Prostate gland (tissue), 2 donors: ENCODE results near the gene PAMR1. TPM values are rescaled to one million over a fixed set of nuclear protein-coding genes. Genes with fewer than 3 reads are reported as not detected.

Experiments
- DNase-seq: peaks from one replicate; pipeline ENCODE4 v3.0.0-alpha.2; 2019; ENCODE audit warnings: low spot score
- H3K27ac ChIP-seq, 2 donors: fragments of 200-600 bp; sonication (generic); 2 replicates each; pipeline ENCODE4 v1.5.1; 2017 to 2019
- H3K27me3 ChIP-seq: fragments of 200-600 bp; sonication (generic); replicated peaks from 2 replicates; pipeline ENCODE4 v1.5.1; 2019; ENCODE audit not compliant: insufficient read depth
- H3K36me3 ChIP-seq, 2 donors: fragments of 200-600 bp; sonication (generic); 1 replicate in 1 of 2; 2 replicates in 1 of 2; pipeline versions ENCODE4 v1.5.1 to v1.8.1; 2017 to 2019
- H3K4me1 ChIP-seq: fragments of 200-600 bp; sonication (generic); replicated peaks from 2 replicates; pipeline ENCODE4 v1.5.1; 2019
- H3K4me3 ChIP-seq, 2 donors: fragments of 200-600 bp; sonication (generic); 2 replicates each; pipeline ENCODE4 v1.5.1; 2017 to 2019
- H3K9me3 ChIP-seq: fragments of 200-600 bp; sonication (generic); 2 replicates; pipeline ENCODE4 v1.5.1; 2017
- POLR2A ChIP-seq: fragments of 450-650 bp; IDR thresholded peaks from one replicate; pipeline ENCODE4 v1.6.1; 2016; ENCODE audit warnings: antibody characterized with exemption, mild to moderate bottlenecking
- POLR2AphosphoS5 ChIP-seq: sonication (generic); formaldehyde crosslinking; IDR thresholded peaks from one replicate; pipeline ENCODE4 v1.6.1; 2017; ENCODE audit warnings: antibody characterized with exemption
- WGBS: methylation state at CpG from one replicate; pipeline ENCODE4 v1.1.5; 2018; 5-methylcytosine and 5-hydroxymethylcytosine counted together
- intact Hi-C: fragments of 100-400 bp; cut with DNase I; formaldehyde crosslinking; loops from one replicate; pipeline ENCODE4 v1.14.2; 2022
- total RNA-seq, 2 donors: library from RNA; depleted of rRNA; stranded (reverse); fragments of >200 nt; gene quantifications; one replicate each; pipeline ENCODE4 v1.1.0, GENCODE V29; 2016
- TF ChIP-seq, protein P1 (sequence below), 4 experiments: fragments of 200-600 bp in 2 of 4; fragments of 450-650 bp in 2 of 4; sonication (generic) in 2 of 4; IDR thresholded peaks; 1 replicate in 3 of 4; 2 replicates in 1 of 4; pipeline ENCODE4 v1.5.1; 2016 to 2019; ENCODE audit warnings: antibody characterized with exemption in 4 of 4, mild to moderate bottlenecking in 2 of 4, moderate library complexity in 2 of 4

The PAMR1 gene
- total RNA-seq, 2 donors from 2014 or later, result 2.5 to 6.5 TPM

GRCh38 chr11:35566181-35566580 lies 40.8 kb upstream of the PAMR1 start:
- no peaks in the 10 kb centered on the region for H3K36me3 ChIP-seq
- H3K27me3 ChIP-seq, result no peaks in the 10 kb centered on the region
- no peaks in the 10 kb centered on the region for H3K9me3 ChIP-seq
- no peak for DNase-seq
- TF ChIP-seq POLR2AphosphoS5, result no peak
- no peak for TF ChIP-seq POLR2A
- TF ChIP-seq, protein P1, sequence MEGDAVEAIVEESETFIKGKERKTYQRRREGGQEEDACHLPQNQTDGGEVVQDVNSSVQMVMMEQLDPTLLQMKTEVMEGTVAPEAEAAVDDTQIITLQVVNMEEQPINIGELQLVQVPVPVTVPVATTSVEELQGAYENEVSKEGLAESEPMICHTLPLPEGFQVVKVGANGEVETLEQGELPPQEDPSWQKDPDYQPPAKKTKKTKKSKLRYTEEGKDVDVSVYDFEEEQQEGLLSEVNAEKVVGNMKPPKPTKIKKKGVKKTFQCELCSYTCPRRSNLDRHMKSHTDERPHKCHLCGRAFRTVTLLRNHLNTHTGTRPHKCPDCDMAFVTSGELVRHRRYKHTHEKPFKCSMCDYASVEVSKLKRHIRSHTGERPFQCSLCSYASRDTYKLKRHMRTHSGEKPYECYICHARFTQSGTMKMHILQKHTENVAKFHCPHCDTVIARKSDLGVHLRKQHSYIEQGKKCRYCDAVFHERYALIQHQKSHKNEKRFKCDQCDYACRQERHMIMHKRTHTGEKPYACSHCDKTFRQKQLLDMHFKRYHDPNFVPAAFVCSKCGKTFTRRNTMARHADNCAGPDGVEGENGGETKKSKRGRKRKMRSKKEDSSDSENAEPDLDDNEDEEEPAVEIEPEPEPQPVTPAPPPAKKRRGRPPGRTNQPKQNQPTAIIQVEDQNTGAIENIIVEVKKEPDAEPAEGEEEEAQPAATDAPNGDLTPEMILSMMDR (IDR thresholded peaks at IDR 0.05), result no peak
- H3K4me1 ChIP-seq, result no peaks in the 10 kb centered on the region
- WGBS, result 66% methylated on average over 4 of the region's 4 CpGs
- no peak overlapping the region for H3K4me3 ChIP-seq
- intact Hi-C loops, result no loop called here
- no peak overlapping the region for H3K27ac ChIP-seq

GRCh38 chr11:35564245-35564595 lies 38.8 kb upstream of the PAMR1 start:
- no peak for TF ChIP-seq POLR2AphosphoS5
- TF ChIP-seq, protein P1 (IDR thresholded peaks at IDR 0.05), result no peak
- TF ChIP-seq POLR2A, result no peak
- WGBS, result 56% methylated on average over 4 of the region's 4 CpGs

DNA sequence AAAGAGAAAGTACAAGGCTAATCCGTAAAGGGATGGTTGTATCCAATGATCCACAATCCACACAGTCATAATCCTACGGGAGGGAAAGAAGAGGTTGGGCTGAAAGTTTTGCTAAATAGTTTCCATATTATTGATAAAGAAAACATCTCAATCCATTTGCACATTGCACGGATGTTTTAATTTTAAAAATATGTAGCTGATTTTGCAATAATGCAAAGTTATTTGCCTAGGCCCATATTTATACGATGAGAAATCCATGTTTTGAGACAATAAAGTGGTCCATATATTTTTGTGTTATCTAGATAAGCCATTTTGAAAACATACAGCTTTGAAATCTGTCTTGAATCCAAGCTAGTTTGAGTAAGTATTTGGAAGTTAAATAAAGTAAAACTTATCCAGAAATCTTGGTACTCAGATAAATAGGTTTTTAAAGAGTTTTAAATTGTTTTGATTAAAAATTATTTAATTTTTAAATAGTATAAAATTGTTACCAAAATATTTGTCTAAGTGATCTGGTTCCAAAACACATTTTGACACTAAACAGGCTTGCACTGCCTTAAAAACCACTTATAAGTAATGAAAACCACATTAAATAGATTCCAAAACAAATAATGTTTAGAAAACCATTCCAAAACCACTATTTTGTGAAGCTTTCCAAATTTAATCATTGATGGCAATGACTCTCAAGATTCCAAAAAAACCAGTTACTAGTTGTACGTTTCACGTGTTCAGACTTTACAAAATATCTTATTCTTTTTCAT lies 38.2 kb upstream of the PAMR1 start:
- TF ChIP-seq POLR2AphosphoS5 (no peak), POLR2A (no peak)
- TF ChIP-seq, protein P1 (IDR thresholded peaks at IDR 0.05), result no peak
- H3K36me3 ChIP-seq, result no peaks in the 10 kb centered on the region
- H3K9me3 ChIP-seq, result no peaks in the 10 kb centered on the region
- no peaks in the 10 kb centered on the region for H3K27me3 ChIP-seq
- WGBS, result 41% methylated on average over 6 of the region's 6 CpGs
- no peaks in the 10 kb centered on the region for H3K4me1 ChIP-seq
- intact Hi-C loops, result no loop called here
- H3K4me3 ChIP-seq, result no peak overlapping the region
- no peak for DNase-seq
- no peak overlapping the region for H3K27ac ChIP-seq

More at GRCh38 chr11:35564245-35564595, 38.8 kb upstream of the PAMR1 start:
- Histone ChIP-seq H3K27ac (no peak overlapping the region), H3K9me3 (no peaks in the 10 kb centered on the region), H3K36me3 (no peaks in the 10 kb centered on the region), H3K4me1 (no peaks in the 10 kb centered on the region), H3K27me3 (no peaks in the 10 kb centered on the region), H3K4me3 (no peak overlapping the region)
- DNase-seq, result no peak
- intact Hi-C loops, result no loop called here

DNA sequence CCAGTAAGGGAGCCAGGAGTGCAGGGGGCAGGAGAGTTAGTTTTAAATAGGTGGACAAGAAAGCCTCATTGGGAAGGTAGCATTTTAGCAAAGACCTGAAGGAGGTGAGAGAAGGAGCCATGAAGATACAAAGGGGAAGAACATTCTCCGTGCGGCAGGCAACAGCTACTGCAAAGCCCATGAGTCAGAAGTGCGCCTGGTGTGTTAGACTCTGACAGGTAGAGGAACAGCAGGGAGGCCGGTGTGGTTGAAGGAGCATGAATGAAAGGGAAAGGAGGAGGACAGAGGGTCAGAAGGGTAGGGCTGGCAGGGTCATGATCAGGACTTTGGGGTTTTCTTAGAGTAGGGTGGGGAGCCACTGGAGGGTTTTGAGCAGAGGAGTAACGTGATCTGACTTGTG lies 34.5 kb upstream of the PAMR1 start:
- Histone ChIP-seq H3K9me3 (no peaks in the 10 kb centered on the region), H3K4me1 (no peaks in the 10 kb centered on the region), H3K27me3 (no peaks in the 10 kb centered on the region), H3K36me3 (no peaks in the 10 kb centered on the region), H3K4me3 (no peak overlapping the region), H3K27ac (no peak overlapping the region)
- intact Hi-C loops, result loop anchor here (10.0 kb wide), 1 partner anchor 485 kb away; no protein-coding TSS in a partner anchor
- no peak for DNase-seq
- 96% methylated on average over 5 of the region's 5 CpGs for WGBS
- TF ChIP-seq POLR2A, result no peak
- TF ChIP-seq, protein P1 (IDR thresholded peaks at IDR 0.05), result no peak
- TF ChIP-seq POLR2AphosphoS5, result no peak

GRCh38 chr11:35558513-35558912 lies 33.1 kb upstream of the PAMR1 start:
- TF ChIP-seq, protein P1 (IDR thresholded peaks at IDR 0.05), result no peak
- TF ChIP-seq POLR2AphosphoS5 (no peak), POLR2A (no peak)
- intact Hi-C loops, result loop anchor here (10.0 kb wide), 1 partner anchor 486 kb away; no protein-coding TSS in a partner anchor
- no peak for DNase-seq
- 44% methylated on average over 3 of the region's 3 CpGs for WGBS
- Histone ChIP-seq H3K9me3 (no peaks in the 10 kb centered on the region), H3K4me1 (no peaks in the 10 kb centered on the region), H3K36me3 (no peaks in the 10 kb centered on the region), H3K4me3 (no peak overlapping the region), H3K27ac (no peak overlapping the region), H3K27me3 (no peaks in the 10 kb centered on the region)
